DND-41 (cell line): ENCODE results near the gene MIPEP.

Experiments
- ATAC-seq: fragments of 200-7000 bp; cut with Tn5 transposase; 3 replicates; pipeline ENCODE4 v1.9.1; 2021; ENCODE audit warnings: low read depth; ENCODE audit not compliant: insufficient read depth
- DNase-seq: peaks from one replicate; pipeline ENCODE4 v3.0.0-alpha.2; 2020
- H2AFZ ChIP-seq: 2 replicates; pipeline ENCODE4 v1.6.0; 2012; ENCODE audit warnings: low read depth, low read length
- H3K27ac ChIP-seq: 2 replicates; pipeline ENCODE4 v1.5.1; 2012; ENCODE audit warnings: low read length, inconsistent platforms
- H3K27me3 ChIP-seq: fragments of 200-600 bp; sonication (generic); 2 replicates; pipeline ENCODE4 v1.6.0; 2012; ENCODE audit warnings: low read length, mild to moderate bottlenecking, inconsistent platforms; ENCODE audit not compliant: insufficient read depth, poor library complexity
- H3K36me3 ChIP-seq: 2 replicates; pipeline ENCODE4 v1.5.1; 2012; ENCODE audit warnings: low read length, inconsistent platforms; ENCODE audit not compliant: insufficient read depth
- H3K4me1 ChIP-seq: 2 replicates; pipeline ENCODE4 v1.5.1; 2012; ENCODE audit warnings: mild to moderate bottlenecking, low read length; ENCODE audit not compliant: insufficient read depth
- H3K4me2 ChIP-seq: 2 replicates; pipeline ENCODE4 v1.6.0; 2012; ENCODE audit warnings: mild to moderate bottlenecking, moderate library complexity, low read length, inconsistent platforms; ENCODE audit not compliant: insufficient read depth
- H3K4me3 ChIP-seq, 2 experiments: fragments of 200-600 bp in 1 of 2; shearing (Covaris generic) in 1 of 2; 2 replicates each; pipeline ENCODE4 v1.5.1; 2012 to 2016; ENCODE audit warnings: inconsistent platforms in 2 of 2, low read length in 2 of 2, mild to moderate bottlenecking in 2 of 2, low read depth in 1 of 2, moderate library complexity in 1 of 2
- H3K79me2 ChIP-seq: 2 replicates; pipeline ENCODE4 v1.6.0; 2012; ENCODE audit warnings: low read length, inconsistent platforms; ENCODE audit not compliant: insufficient read depth
- H3K9ac ChIP-seq: 2 replicates; pipeline ENCODE4 v1.6.0; 2012; ENCODE audit warnings: low read depth, mild to moderate bottlenecking, inconsistent platforms, low read length, moderate library complexity
- H3K9me3 ChIP-seq: 2 replicates; pipeline ENCODE4 v1.5.1; 2012; ENCODE audit warnings: low read length, moderate library complexity, mild to moderate bottlenecking, inconsistent platforms; ENCODE audit not compliant: insufficient read depth, severe bottlenecking
- H4K20me1 ChIP-seq: 2 replicates; pipeline ENCODE4 v1.6.0; 2012; ENCODE audit warnings: low read length; ENCODE audit not compliant: insufficient read depth
- EZH2 ChIP-seq: IDR thresholded peaks from 3 replicates; pipeline ENCODE4 v1.6.1; 2012; ENCODE audit warnings: borderline replicate concordance, low read depth, mild to moderate bottlenecking, moderate library complexity, low read length, inconsistent platforms; ENCODE audit not compliant: severe bottlenecking
- TF ChIP-seq, protein P1 (sequence below): IDR thresholded peaks from 2 replicates; pipeline ENCODE4 v1.5.1; 2012; ENCODE audit warnings: borderline replicate concordance, low read length, moderate library complexity, mild to moderate bottlenecking; ENCODE audit not compliant: poor library complexity, severe bottlenecking; ENCODE audit errors: extremely low read depth

The MIPEP gene

GRCh38 chr13:23695711-23696464 is 193.3 kb downstream of the MIPEP start:
- no peaks in the 10 kb centered on the region for H4K20me1 ChIP-seq
- H3K4me2 ChIP-seq: no peak overlapping the region
- no peak overlapping the region for H3K9ac ChIP-seq
- H3K4me1 ChIP-seq: no peaks in the 10 kb centered on the region
- DNase-seq (no peak), ATAC-seq (no peak)
- H2AFZ ChIP-seq: no peak overlapping the region
- TF ChIP-seq EZH2: no peak
- TF ChIP-seq, protein P1, sequence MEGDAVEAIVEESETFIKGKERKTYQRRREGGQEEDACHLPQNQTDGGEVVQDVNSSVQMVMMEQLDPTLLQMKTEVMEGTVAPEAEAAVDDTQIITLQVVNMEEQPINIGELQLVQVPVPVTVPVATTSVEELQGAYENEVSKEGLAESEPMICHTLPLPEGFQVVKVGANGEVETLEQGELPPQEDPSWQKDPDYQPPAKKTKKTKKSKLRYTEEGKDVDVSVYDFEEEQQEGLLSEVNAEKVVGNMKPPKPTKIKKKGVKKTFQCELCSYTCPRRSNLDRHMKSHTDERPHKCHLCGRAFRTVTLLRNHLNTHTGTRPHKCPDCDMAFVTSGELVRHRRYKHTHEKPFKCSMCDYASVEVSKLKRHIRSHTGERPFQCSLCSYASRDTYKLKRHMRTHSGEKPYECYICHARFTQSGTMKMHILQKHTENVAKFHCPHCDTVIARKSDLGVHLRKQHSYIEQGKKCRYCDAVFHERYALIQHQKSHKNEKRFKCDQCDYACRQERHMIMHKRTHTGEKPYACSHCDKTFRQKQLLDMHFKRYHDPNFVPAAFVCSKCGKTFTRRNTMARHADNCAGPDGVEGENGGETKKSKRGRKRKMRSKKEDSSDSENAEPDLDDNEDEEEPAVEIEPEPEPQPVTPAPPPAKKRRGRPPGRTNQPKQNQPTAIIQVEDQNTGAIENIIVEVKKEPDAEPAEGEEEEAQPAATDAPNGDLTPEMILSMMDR: no peak
- no peak overlapping the region for H3K27ac ChIP-seq
- no peaks in the 10 kb centered on the region for H3K79me2 ChIP-seq
- no peaks in the 10 kb centered on the region for H3K27me3 ChIP-seq
- H3K9me3 ChIP-seq: no peaks in the 10 kb centered on the region
- H3K36me3 ChIP-seq: no peaks in the 10 kb centered on the region
- no peak overlapping the region for H3K4me3 ChIP-seq

DNA sequence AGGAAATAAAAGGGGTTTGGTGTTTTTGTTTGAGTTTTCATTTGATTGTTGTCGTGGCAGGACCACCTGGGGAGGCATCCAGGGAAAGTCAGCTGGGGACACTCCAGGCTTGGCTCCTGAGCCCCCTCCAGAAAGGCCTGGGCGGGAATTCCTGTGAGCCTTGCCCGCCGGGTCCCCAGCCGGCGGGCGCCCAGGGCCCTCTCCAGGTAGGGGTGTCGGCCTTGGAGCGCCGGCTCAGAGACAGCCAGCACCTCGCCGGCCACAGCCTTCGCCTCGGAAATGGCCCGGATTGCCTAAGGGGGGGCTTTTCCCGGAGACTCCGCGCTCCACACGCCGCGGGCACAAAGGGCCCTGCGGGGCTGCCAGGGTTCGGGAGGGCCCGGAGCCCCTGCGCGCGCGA is 194.0 kb downstream of the MIPEP start:
- H3K4me2 ChIP-seq: no peak overlapping the region

DNA sequence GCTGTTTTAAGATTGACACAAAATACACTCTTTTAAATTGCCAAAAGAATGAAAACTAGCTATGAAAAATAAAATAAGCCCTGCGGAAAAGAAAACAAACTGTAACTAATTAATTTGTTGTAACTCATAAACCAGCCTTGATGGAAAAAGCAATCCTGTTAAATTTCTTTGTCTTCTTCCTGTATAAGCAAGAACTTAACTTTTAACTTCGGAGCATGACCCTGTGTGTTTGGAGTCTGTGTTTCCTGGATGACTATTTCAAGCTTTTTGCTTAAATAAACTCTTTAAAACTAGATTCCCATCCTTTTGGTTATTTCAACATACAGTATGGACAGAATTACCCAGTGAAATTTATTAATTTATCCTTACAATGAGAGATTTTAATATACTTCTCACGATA is 196.4 kb downstream of the MIPEP start:
- H3K4me3 ChIP-seq: no peak overlapping the region
- no peak for ATAC-seq
- no peak overlapping the region for H3K9ac ChIP-seq
- no peak overlapping the region for H3K27ac ChIP-seq
- H3K9me3 ChIP-seq: no peaks in the 10 kb centered on the region
- DNase-seq: no peak
- TF ChIP-seq, protein P1: no peak
- TF ChIP-seq EZH2: no peak
- H3K79me2 ChIP-seq: no peaks in the 10 kb centered on the region
- no peak overlapping the region for H3K4me2 ChIP-seq
- no peaks in the 10 kb centered on the region for H4K20me1 ChIP-seq
- no peaks in the 10 kb centered on the region for H3K4me1 ChIP-seq
- H3K36me3 ChIP-seq: no peaks in the 10 kb centered on the region
- H2AFZ ChIP-seq: no peak overlapping the region
- H3K27me3 ChIP-seq: no peaks in the 10 kb centered on the region

More for the DNA sequence above, 194.0 kb downstream of the MIPEP start:
- no peak for TF ChIP-seq EZH2
- TF ChIP-seq, protein P1: no peak
- ATAC-seq: no peak
- Histone ChIP-seq H3K4me1 (no peaks in the 10 kb centered on the region), H2AFZ (no peak overlapping the region), H3K36me3 (no peaks in the 10 kb centered on the region), H3K79me2 (no peaks in the 10 kb centered on the region), H3K9ac (no peak overlapping the region), H3K27me3 (no peaks in the 10 kb centered on the region), H3K4me3 (no peak overlapping the region), H3K9me3 (no peaks in the 10 kb centered on the region), H3K27ac (no peak overlapping the region), H4K20me1 (no peaks in the 10 kb centered on the region)
- DNase-seq: no peak
